NCI-H1436 treated with DMSO at 0.1 percent for 48 hours (cell line): ENCODE results near the gene TMED4.

ENCODE experiments used
- DNase-seq: peaks from one replicate; lab custom pipeline; 2025; lab: John Stamatoyannopoulos, UW

The TMED4 gene

DNA sequence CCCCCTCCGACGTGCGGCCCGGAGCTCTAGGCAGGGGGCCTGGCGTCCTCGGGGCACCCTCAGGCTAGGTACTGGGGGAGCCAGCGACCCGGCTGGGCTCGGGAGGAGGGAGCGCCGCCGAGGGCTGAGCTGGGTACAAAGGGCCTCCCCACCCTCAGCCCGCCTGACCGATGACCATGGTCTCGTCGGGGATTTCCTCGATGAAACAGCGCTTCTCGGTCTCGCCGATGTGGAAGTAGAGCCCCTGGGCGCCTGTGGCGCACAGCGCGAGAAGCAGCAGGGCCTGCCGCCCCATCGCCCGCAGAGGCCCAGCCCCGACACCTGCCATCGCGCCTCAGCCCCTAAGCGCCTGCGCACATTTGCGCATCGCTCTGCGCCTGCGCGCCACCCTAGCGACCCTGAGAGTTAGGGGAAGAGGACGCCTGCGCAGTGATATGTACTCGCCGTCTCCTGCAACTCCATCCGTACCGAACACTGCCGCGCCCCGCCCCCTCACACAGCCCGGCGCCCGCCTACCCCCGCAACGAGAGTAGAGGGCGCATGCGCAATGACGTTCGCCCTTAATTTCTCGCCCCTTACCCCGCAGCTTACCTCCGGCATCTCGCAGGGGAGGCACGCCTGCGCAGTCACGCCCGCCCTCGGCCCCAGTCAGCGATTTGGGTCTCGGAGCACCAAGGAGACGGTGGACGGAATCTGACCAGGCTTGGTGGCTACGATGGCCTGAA is at the start of gene TMED4:
TMED4 (minus strand) TSS at position 353 of the 725 bp plus-strand sequence; CDS start at position 328, 25 bp downstream.
- DNase-seq = peak; percentile 98

DNA sequence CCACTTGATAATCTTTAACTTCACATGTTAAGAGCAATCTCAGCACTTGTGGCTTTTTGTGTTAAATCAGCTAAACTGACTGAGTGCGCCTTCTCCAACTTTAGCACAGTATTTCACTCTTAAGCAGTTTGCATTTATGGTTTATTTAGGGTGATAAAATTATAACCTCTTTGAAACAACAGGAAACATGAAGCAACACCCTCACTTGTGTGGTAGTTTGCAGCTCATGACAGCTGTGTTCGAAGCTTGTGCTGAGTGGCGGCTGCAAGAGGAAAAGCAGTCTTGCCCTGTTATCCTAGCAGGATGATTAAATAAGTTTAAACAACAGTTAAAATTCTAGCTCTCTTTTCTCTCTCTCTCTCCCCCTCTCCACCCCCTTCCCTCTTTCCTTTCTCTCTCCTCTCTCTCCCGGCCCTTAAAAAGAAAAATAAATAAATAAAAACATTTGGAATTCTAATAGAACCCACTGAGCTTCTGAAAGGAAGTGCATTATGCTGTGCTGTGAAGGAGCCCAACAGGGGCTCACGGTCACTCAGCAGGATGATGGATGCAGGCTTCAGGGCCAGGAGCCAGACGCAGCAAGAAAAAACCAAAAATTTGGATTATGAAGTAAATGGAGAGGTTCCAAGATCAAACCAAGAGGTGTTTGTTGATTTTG is 49.6 kb upstream of the TMED4 start:
- no peak for DNase-seq

- DNase-seq = no peak
These were observed 48.9 kb upstream of the TMED4 start for GRCh38 chr7:44630792-44631457.

DNA sequence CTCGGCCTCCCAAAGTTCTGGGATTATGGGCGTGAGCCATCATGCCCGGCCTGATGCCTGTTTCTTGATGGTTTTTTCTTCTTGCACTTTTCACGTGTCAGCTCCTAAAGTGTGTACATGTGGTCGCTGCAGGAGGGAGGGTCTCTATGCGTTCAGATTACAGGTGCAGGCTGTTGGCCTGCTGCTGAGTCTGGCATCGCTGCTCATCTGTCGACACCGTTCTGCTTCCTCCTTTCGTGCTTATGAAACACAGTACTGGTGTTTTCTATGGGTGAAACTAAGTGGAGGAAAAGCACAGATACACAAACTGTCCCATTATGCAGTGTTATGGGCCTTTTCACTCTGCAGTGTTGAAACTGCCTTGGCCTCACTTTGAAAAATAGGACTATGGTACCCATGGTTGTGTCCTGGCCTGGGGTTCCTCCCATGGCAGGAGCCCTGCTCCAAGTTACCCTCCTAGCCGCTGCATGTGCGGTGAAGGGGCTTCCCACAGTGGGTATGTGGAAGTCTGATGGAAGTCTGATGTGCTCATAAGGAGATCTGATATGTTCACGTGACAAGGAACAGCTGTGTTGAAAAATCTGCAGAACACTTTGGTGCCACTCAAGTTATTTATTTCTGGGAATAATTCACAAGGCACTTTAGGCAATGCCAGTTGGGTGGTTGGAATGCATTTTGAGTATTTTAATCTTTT is 47.9 kb upstream of the TMED4 start:
- DNase-seq = no peak

DNA sequence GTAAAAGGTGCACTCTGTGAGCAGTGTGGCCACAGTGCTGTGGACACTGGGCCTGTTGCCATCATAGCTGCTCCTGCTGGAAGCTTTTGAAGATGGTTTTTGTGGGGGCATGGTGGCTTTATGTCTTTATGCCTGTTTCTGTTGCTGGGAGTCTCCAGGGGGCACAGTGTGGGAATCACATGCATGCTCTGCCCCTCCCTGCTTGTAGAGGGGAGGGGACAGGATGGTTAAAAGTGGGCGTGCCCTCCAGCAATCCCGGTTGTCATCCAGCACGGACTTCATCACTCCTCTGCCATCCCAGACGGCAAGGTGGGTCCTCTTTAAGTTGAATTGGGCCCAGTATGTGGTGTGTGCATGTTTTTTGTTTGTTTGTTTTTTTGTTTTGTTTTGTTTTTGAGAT is 44.6 kb upstream of the TMED4 start:
- no peak for DNase-seq

DNA sequence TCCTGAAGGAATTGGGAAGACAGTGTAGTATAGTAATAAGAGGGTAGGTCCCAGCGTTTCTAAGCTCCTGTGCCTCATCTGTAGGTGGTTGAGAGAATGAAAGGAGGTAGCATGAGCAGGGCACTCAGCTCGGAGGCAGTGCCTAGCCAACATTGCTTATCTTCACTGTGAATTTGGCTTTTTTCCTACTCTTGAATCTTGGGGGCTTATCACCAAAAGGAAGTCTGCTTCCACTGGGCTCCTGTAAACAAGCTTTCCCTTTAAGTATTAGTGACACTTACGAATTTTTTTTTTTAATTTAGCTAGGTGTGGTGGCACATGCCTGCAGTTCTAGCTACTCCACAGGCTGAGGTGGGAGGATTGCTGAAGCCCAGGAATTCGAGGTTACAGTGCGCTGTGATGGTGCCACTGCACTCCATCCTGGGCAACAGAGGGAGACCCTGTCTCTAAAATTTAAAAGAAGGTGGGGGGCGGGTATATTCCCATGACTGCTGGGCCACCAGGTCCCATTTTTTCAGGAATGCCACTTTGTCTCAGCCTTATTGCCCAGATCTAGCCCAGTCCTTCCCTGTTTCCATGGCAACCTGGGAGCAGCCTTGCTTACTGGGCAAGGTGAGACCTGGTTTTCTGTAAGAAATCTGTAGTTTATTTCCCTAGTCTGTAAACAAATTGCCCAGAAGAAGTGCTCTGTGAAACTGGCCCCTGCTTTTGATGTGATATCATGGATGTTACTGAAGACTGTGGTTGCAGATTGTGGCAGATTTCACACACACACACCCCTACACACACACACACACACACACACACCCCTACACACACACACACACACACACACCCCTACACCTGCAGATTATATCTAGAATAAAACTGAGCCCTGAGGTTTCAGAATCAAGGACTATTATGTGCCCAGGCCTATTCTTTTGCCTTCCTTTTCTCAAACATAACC is 43.8 kb upstream of the TMED4 start:
- DNase-seq = no peak

DNA sequence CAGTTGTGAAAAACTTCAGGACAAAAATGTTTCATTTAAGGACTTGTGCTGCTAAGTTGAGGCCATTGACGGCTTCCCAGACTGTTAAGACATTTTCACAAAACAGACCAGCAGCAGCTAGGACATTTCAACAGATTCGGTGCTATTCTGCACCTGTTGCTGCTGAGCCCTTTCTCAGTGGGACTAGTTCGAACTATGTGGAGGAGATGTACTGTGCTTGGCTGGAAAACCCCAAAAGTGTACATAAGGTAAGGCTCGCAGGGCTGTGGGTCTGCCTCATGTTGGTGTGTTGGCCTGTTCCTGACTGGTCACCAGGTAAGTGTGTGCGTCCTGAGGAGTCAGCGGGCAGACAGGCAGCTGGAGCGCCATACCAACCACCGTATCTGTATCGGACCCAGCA is 42.3 kb upstream of the TMED4 start:
- DNase-seq = no peak

GRCh38 chr7:44622342-44623151 is 40.5 kb upstream of the TMED4 start:
- no peak for DNase-seq

GRCh38 chr7:44621750-44622103 is 39.7 kb upstream of the TMED4 start:
- no peak for DNase-seq

GRCh38 chr7:44621034-44621749 is 39.2 kb upstream of the TMED4 start:
- no peak for DNase-seq

DNA sequence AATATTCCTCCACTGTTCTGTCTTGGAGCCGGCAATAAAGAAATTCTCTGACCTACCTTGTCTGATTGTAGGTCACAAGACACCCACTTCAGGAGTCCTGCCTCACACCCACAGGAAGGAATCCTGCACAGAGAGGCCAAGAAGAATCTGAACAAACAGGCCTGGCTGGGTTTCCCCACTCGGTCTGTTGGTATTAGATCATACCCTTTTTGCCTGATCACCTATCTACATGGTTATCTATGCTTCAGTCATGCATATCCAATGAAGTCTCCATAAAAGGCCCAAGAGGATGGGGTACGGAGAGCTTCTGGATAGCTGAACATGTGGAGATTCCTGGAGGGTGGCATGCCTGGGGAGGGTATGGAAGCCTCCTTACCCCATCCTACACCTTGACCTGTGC is 36.7 kb upstream of the TMED4 start:
- no peak for DNase-seq

DNA sequence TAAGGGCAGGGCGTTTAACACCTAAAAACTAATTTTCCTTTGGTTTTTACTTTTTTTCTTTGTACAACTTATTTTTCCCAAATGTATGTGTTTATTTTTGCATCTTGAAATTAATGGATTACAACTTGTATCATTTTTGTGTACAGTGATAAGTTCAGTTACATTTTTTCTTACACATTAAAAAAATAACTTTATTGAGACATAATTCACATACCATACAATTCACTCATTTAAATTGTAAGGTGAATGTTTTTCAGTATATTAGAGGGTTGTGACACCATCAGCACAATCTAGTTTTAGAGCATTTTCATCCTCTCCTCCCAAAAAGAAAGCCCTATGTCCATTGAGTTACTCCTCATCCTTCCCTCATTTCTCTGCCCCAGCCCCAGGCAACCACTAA is 36.0 kb upstream of the TMED4 start:
- DNase-seq = no peak

DNA sequence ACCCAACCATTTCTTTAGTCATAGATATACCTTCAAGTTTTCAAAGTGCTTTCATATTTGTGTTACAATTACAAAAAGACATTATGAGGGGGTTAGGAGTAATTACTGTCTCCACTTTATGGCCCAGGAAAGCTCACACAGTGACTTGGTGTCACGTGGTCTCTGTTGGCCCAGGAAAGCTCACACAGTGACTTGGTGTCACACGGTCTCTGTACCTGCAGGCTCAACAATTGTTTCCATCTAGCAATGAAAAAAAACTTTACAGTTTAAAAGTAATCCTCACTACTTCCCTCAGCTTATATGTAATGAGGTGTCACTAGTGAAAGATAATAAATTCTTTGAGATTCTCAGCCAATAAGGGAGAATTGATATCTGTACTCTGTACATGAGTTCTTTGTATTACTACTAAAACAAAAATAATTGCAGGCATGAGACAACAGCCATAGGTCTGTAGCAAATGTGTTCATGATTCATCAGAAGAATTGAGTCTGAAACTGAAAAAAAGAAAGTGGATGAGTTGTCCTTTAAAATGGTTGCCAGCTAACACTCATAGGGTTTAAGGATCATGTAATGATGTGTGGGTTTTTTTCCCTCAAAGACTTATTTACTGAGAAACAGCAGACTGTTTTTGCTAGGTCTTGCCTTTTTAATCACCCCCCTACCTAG is 35.3 kb upstream of the TMED4 start:
- DNase-seq = no peak

DNA sequence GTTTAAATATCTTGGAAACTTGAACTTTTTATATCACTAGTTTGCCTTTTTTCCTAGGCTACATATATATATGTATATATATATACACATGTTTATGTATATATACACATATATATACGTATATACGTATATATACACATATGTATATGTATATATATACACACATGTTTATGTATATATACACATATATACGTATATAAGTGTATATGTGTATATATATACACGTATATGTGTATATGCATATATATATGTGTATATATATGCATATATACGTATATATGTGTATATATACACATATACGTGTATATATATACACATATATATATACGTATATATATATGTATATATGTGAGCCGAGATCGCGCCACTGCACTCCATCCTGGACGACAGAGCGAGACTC is 34.5 kb upstream of the TMED4 start:
- DNase-seq = no peak

DNA sequence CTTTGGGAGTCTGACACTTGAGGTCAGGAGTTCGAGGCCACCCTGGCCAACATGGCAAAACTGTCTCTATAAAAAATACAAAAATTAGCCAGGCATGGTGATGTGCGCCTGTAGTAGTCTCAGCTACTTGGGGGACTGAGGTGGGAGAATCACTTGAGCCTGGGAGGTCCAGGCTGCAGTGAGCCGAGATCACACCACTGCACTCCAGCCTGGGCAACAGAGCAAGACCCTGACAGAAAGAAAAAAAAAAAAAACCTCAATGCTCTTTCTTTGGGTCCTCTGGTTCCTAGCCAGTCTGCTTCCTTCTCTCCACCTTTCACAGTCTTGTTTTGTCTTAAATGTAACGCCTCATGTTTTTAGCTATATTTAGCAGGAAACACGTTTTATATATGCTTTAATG is 33.8 kb upstream of the TMED4 start:
- no peak for DNase-seq

DNA sequence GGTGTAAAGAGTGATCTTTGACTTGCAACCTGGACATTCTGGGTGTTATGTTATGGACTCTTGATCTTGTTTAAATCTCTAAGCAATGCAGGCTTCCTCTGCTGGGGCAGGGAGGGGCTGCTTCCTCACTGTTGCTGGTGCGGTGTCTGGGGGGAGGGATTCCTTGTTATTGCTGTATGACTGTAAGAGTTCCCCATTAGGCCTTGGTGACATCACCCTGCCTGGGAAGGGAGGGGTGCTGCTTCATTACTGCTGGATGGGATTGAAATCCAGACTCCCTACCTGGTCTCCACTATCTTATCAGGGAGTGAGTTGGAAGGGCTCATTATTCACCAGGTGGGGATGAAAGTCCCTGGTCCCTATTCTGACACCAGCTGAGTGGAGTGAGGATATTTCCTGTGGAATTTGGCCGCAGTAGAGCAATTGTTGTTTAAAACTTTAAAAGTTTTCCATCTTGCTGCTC is 33.1 kb upstream of the TMED4 start:
- DNase-seq = no peak

- DNase-seq = no peak
These were observed 27.8 kb upstream of the TMED4 start for GRCh38 chr7:44609829-44610228.

DNA sequence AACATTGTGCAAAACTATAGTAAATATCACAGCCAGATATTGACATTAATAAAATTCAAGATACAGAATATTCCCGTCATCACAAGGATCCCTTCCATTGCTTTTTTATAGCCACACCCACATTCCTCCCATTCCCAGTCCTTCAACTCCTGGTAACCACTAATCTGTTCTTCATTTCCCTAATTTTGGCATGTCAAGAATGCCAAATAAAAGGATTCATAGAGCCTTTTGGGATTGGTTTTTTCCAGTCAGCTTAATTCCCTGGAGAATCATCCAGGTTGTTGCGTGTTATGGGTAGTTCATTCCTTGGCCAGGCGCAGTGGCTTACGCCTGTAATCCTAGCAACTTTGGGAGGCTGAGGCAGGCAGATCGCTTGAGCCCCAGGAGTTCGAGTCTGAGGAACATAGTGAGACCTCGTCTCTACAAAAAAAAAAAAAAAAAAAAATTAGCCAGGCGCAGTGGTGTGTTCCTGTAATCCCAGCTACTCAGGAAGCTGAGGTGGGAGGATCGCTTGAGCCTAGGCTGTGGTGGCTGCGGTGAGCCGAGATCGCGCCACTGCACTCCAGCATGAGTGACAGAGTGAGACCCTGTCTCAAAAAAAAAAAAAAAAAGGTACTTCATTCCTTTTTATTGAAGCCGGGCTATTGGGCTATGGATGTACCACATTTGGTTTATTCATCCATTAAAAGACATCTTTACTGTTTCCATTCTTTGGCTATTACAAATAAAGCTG is 27.1 kb upstream of the TMED4 start:
- no peak for DNase-seq
